WTC11 (cell line): Measurements from ENCODE around the gene PKMYT1. TPM values are rescaled to one million over a fixed set of nuclear protein-coding genes. Genes with fewer than 3 reads are reported as not detected.

ENCODE experiments used
- ATAC-seq: fragments of 200-7000 bp; cut with Tn5 transposase; 2 replicates; pipeline ENCODE4 v1.10.0; 2021; ENCODE audit warnings: mild to moderate bottlenecking, moderate library complexity
- CTCF ChIA-PET: fragments of 300-600 bp; sonication (Branson Sonifier 250); formaldehyde crosslinking; loops from one replicate; lab custom pipeline; 2021; ENCODE audit warnings: antibody characterized with exemption; lab: Charles Lee
- POLR2A ChIA-PET: fragments of 350-600 bp; sonication (Branson Sonifier 250); formaldehyde crosslinking; loops from one replicate; lab custom pipeline; 2021; ENCODE audit warnings: antibody characterized with exemption; lab: Charles Lee
- DNase-seq: peaks from one replicate; pipeline ENCODE4 v3.0.0; 2021; ENCODE audit warnings: low spot score
- H3K27ac Mint-ChIP-seq: 2 replicates; pipeline ENCODE4 v1.8.0; 2021; ENCODE audit warnings: mixed read lengths
- H3K27me3 Mint-ChIP-seq: 2 replicates; pipeline ENCODE4 v1.8.0; 2021; ENCODE audit warnings: low read depth, mild to moderate bottlenecking, moderate library complexity, mixed read lengths
- H3K36me3 Mint-ChIP-seq: 2 replicates; pipeline ENCODE4 v1.8.0; 2021; ENCODE audit warnings: mixed read lengths
- H3K4me1 Mint-ChIP-seq: 2 replicates; pipeline ENCODE4 v1.8.0; 2022; ENCODE audit warnings: mixed read lengths
- H3K4me3 Mint-ChIP-seq: 2 replicates; pipeline ENCODE4 v1.8.0; 2021; ENCODE audit warnings: mild to moderate bottlenecking, moderate library complexity, mixed read lengths
- H3K9me3 Mint-ChIP-seq: 2 replicates; pipeline ENCODE4 v1.8.0; 2021; ENCODE audit warnings: mixed read lengths
- AFF4 ChIP-seq: sonication (generic); formaldehyde crosslinking; IDR thresholded peaks from 2 replicates; pipeline ENCODE4 v1.8.1; 2023; ENCODE audit warnings: mild to moderate bottlenecking, missing genetic modification reagents, borderline replicate concordance
- CREB1 ChIP-seq: sonication (generic); formaldehyde crosslinking; IDR thresholded peaks from 2 replicates; pipeline ENCODE4 v1.8.0; 2023; ENCODE audit warnings: mild to moderate bottlenecking, missing genetic modification reagents
- CTCF ChIP-seq: fragments of 200-600 bp; IDR thresholded peaks from 2 replicates; pipeline ENCODE4 v1.8.0; 2022; ENCODE audit warnings: antibody characterized with exemption
- E2F1 ChIP-seq: sonication (generic); formaldehyde crosslinking; IDR thresholded peaks from 2 replicates; pipeline ENCODE4 v1.8.0; 2022; ENCODE audit warnings: mild to moderate bottlenecking, missing genetic modification reagents
- EMX1 ChIP-seq: fragments of 250-450 bp; sonication (Bioruptor Pico); IDR thresholded peaks from 2 replicates; pipeline ENCODE4 v1.8.0; 2021; ENCODE audit warnings: mild to moderate bottlenecking
- ESRRA ChIP-seq: sonication (generic); formaldehyde crosslinking; IDR thresholded peaks from 2 replicates; pipeline ENCODE4 v1.8.1; 2022; ENCODE audit warnings: mild to moderate bottlenecking, missing genetic modification reagents, borderline replicate concordance
- ETV6 ChIP-seq: sonication (generic); formaldehyde crosslinking; IDR thresholded peaks from 2 replicates; pipeline ENCODE4 v1.8.1; 2022; ENCODE audit warnings: mild to moderate bottlenecking, missing genetic modification reagents
- FOXJ3 ChIP-seq: sonication (generic); formaldehyde crosslinking; IDR thresholded peaks from 2 replicates; pipeline ENCODE4 v1.9.0; 2021; ENCODE audit warnings: missing genetic modification reagents, mild to moderate bottlenecking, borderline replicate concordance
- FOXK1 ChIP-seq: sonication (generic); formaldehyde crosslinking; IDR thresholded peaks from 2 replicates; pipeline ENCODE4 v1.8.0; 2022; ENCODE audit warnings: mild to moderate bottlenecking, moderate library complexity, missing genetic modification reagents
- FOXP4 ChIP-seq: sonication (generic); formaldehyde crosslinking; IDR thresholded peaks from 2 replicates; pipeline ENCODE4 v1.8.0; 2022; ENCODE audit warnings: mild to moderate bottlenecking, missing genetic modification reagents
- GABPB1 ChIP-seq: sonication (generic); formaldehyde crosslinking; IDR thresholded peaks from 2 replicates; pipeline ENCODE4 v1.8.1; 2023; ENCODE audit warnings: mild to moderate bottlenecking, missing genetic modification reagents
- GTF2I ChIP-seq: fragments of 250-450 bp; sonication (Bioruptor Pico); conservative IDR thresholded peaks from 2 replicates; pipeline ENCODE4 v1.4.0; 2021; ENCODE audit warnings: mild to moderate bottlenecking
- HMGA2 ChIP-seq: fragments of 250-450 bp; sonication (Bioruptor Pico); IDR thresholded peaks from 2 replicates; pipeline ENCODE4 v1.4.0; 2021; ENCODE audit warnings: mild to moderate bottlenecking, moderate library complexity
- NFATC4 ChIP-seq: fragments of 250-450 bp; sonication (Bioruptor Pico); IDR thresholded peaks from 2 replicates; pipeline ENCODE4 v1.9.0; 2021; ENCODE audit warnings: mild to moderate bottlenecking
- NR2C2 ChIP-seq: sonication (generic); formaldehyde crosslinking; IDR thresholded peaks from 2 replicates; pipeline ENCODE4 v1.8.0; 2022; ENCODE audit warnings: mild to moderate bottlenecking, missing genetic modification reagents
- NR3C1 ChIP-seq: sonication (generic); formaldehyde crosslinking; conservative IDR thresholded peaks from 2 replicates; pipeline ENCODE4 v1.8.1; 2023; ENCODE audit warnings: low read depth, mild to moderate bottlenecking, missing genetic modification reagents
- PRRX2 ChIP-seq: fragments of 250-450 bp; sonication (Bioruptor Pico); IDR thresholded peaks from 2 replicates; pipeline ENCODE4 v1.8.0; 2021; ENCODE audit warnings: mild to moderate bottlenecking
- TEAD4 ChIP-seq: sonication (generic); formaldehyde crosslinking; IDR thresholded peaks from 2 replicates; pipeline ENCODE4 v1.8.0; 2022; ENCODE audit warnings: mild to moderate bottlenecking, missing genetic modification reagents
- TP53 ChIP-seq: sonication (generic); formaldehyde crosslinking; IDR thresholded peaks from 2 replicates; pipeline ENCODE4 v1.8.1; 2023; ENCODE audit warnings: mild to moderate bottlenecking, missing genetic modification reagents
- USF2 ChIP-seq: sonication (generic); formaldehyde crosslinking; IDR thresholded peaks from 2 replicates; pipeline ENCODE4 v1.8.1; 2023; ENCODE audit warnings: mild to moderate bottlenecking, missing genetic modification reagents, moderate library complexity
- ZNF416 ChIP-seq: fragments of 250-450 bp; sonication (Bioruptor Pico); IDR thresholded peaks from 2 replicates; pipeline ENCODE4 v1.9.0; 2021; ENCODE audit warnings: mild to moderate bottlenecking, inconsistent platforms
- total RNA-seq: library from RNA; stranded (reverse); gene quantifications from 3 replicates; pipeline ENCODE4 v1.2.3, GENCODE V29; 2021

Gene PKMYT1
- total RNA-seq, 1 experiment from 2014 or later = 120 TPM

- CTCF ChIA-PET = interaction anchor here (0.7 to 8.6 kb wide), 11 partner anchors 9 to 128 kb away, joined by 3 to 360 read pairs (median 6); partner anchors contain the start of genes CLDN9 and FLYWCH1
- Mint-ChIP-seq H3K4me1 (peaks cover 41% of the 10 kb centered on the region), H3K36me3 (peaks cover 18% of the 10 kb centered on the region), H3K4me3 (peak overlapping the region; percentile 86), H3K27me3 (peaks cover 2% of the 10 kb centered on the region; the same call in 1 of the 2 replicates), H3K9me3 (no peaks in the 10 kb centered on the region), H3K27ac (peak overlapping the region; percentile 99)
- DNase-seq (no peak), ATAC-seq (no peak)
- POLR2A ChIA-PET = interaction anchor here (0.6 to 17.1 kb wide), 7 partner anchors 9 to 1231 kb away, joined by 3 to 502 read pairs (median 4); partner anchors contain the start of genes CLDN9 and ZSCAN10
- TF ChIP-seq FOXK1 (CRISPR knock-in tag) (0 out of 2 replicates have a peak, but pooled peaks have one; percentile 13), NR3C1 (CRISPR knock-in tag) (no peak), ESRRA (CRISPR knock-in tag) (peak; percentile 35; the same call in 1 of the 2 replicates), CTCF (no peak), GTF2I (no peak), AFF4 (no peak), CREB1 (CRISPR knock-in tag) (peak; percentile 57; the same call in 1 of the 2 replicates), ZNF416 (CRISPR knock-in tag) (no peak), NFATC4 (CRISPR knock-in tag) (peak; percentile 75), TEAD4 (CRISPR knock-in tag) (no peak), FOXP4 (CRISPR knock-in tag) (no peak), HMGA2 (CRISPR knock-in tag) (no peak), EMX1 (CRISPR knock-in tag) (no peak), PRRX2 (CRISPR knock-in tag) (no peak), NR2C2 (CRISPR knock-in tag) (0 out of 2 replicates have a peak, but pooled peaks have one; percentile 12), GABPB1 (0 out of 2 replicates have a peak, but pooled peaks have one; percentile 16), USF2 (CRISPR knock-in tag) (no peak), ETV6 (CRISPR knock-in tag) (no peak), FOXJ3 (no peak), E2F1 (CRISPR knock-in tag) (no peak), TP53 (no peak)
Observed at GRCh38 chr16:3022684-3023414, 42.6 kb upstream of the PKMYT1 start.
